Spinal cord (tissue), 10 donors: ENCODE results near the gene CCL8. TPM values are rescaled to one million over a fixed set of nuclear protein-coding genes. Genes with fewer than 3 reads are reported as not detected.

Experiments
- DNase-seq, 6 donors: peaks; one replicate each; pipeline versions ENCODE4 v3.0.0 to v3.0.0-alpha.2; 2013 to 2015; ENCODE audit warnings: low spot score in 6 of 6, low read depth in 4 of 6
- H3K27ac ChIP-seq: one replicate; pipeline ENCODE4 v1.5.1; 2013; ENCODE audit warnings: low read depth, low read length, control low read depth
- H3K27me3 ChIP-seq: one replicate; pipeline ENCODE4 v1.6.1; 2013; ENCODE audit warnings: low read length; ENCODE audit not compliant: control insufficient read depth, insufficient read depth
- H3K36me3 ChIP-seq: one replicate; pipeline ENCODE4 v1.6.1; 2013; ENCODE audit warnings: low read length; ENCODE audit not compliant: control insufficient read depth, insufficient read depth
- H3K4me1 ChIP-seq: one replicate; pipeline ENCODE4 v1.6.1; 2013; ENCODE audit warnings: low read length; ENCODE audit not compliant: control insufficient read depth, insufficient read depth
- H3K4me3 ChIP-seq: one replicate; pipeline ENCODE4 v1.5.1; 2013; ENCODE audit warnings: low read depth, low read length, control low read depth
- H3K9me3 ChIP-seq: one replicate; pipeline ENCODE4 v1.6.1; 2013; ENCODE audit warnings: low read length; ENCODE audit not compliant: control insufficient read depth, insufficient read depth
- WGBS: methylation state at CpG from one replicate; pipeline ENCODE4 v1.1.5; 2013; ENCODE audit warnings: missing lambda C conversion rate; ENCODE audit not compliant: insufficient coverage; 5-methylcytosine and 5-hydroxymethylcytosine counted together
- polyA plus RNA-seq, 2 donors: library from polyadenylated mRNA; unstranded; fragments of 120-200 nt; gene quantifications; one replicate each; pipeline ENCODE4 v1.2.1, GENCODE V29; 2013; ENCODE audit not compliant: insufficient read length in 2 of 2
- total RNA-seq, 2 donors: library from RNA; depleted of rRNA in 1 of 2; stranded (reverse); fragments of 120-200 nt in 1 of 2; fragments of >200 nt in 1 of 2; gene quantifications; one replicate each; pipeline versions ENCODE4 v1.2.3 to v1.2.4, GENCODE V29; 2013 to 2014
- donor health status: healthy.

The CCL8 gene
- total and polyA plus RNA-seq, 4 donors, result 0.72 to 0.89 TPM; not detected in 2

DNA sequence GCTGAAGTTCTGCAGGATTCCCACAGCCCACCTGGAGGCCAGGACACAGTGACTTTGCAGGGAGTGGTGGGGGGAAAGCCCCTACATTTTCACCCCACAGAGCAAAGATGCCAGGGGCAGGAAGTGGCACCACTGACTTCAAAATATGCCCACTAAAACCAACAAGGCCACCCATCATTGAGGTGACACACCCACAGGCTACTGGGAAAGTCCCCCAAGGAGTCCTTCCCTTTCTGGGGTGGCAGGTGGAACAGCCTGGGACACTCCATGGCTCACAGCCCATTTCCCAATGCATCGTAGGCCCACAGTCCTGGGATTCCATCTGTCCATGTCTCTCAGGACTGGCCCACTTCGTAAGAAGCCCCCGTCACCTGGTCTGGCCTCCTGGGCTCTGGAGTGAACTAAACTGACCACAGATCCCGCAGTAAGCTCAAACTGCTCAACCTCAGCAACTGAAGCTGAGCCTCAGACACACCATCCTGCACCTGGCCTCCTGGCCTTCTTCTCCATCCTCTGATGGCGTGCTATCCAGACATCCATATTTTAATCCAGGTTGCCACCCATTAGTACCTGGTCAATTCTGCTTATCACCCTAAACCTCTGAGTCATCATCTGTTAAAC, 51.3 kb downstream of the CCL8 start:
- no peaks in the 10 kb centered on the region for H3K27me3 ChIP-seq
- H3K36me3 ChIP-seq, result no peaks in the 10 kb centered on the region
- DNase-seq, result no peak
- H3K4me3 ChIP-seq, result no peak overlapping the region
- 97% methylated on average over 5 of the region's 5 CpGs for WGBS
- no peak overlapping the region for H3K27ac ChIP-seq
- no peaks in the 10 kb centered on the region for H3K9me3 ChIP-seq
- no peaks in the 10 kb centered on the region for H3K4me1 ChIP-seq

DNA sequence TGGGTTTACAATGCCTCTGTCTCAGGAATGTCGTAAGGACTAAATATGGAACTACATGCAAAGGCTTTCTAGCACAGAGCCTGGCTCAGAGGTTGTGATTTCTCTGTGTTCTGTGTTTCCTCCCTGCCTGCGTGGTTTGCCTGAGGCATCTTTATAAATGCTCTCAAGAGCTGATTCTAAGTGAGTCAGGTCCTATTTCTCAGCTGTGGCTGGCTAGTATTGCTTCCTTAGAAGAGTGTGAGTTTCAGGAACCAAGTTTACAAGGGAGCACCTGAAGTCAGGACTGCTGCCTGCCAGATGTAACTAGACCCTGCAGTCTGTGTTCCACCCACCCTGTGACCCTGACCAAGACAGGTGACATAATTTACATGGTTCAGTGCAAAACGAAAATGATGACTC, 51.8 kb downstream of the CCL8 start:
- Histone ChIP-seq H3K27me3 (no peaks in the 10 kb centered on the region), H3K9me3 (no peaks in the 10 kb centered on the region), H3K36me3 (no peaks in the 10 kb centered on the region), H3K27ac (no peak overlapping the region), H3K4me3 (no peak overlapping the region), H3K4me1 (no peaks in the 10 kb centered on the region)
- DNase-seq, result peak in 1 of 6 donors; percentile 17
- WGBS, result 76% methylated on average over 3 of the region's 3 CpGs

Other genes with a start within 250 kb of the CCL8 start
- gene CCL2, start 64.2 kb upstream of the CCL8 start, total RNA-seq, result 10 to 100 TPM; 15.6 to 37.1 TPM
- 1 to 10 TPM; 7.7 to 9.1 TPM for gene CCL2, start 64.2 kb upstream of the CCL8 start, polyA plus RNA-seq
- not detected for gene CCL7, start 49.2 kb upstream of the CCL8 start, total RNA-seq
- gene CCL7, start 49.2 kb upstream of the CCL8 start, polyA plus RNA-seq, result not detected
- gene CCL11, start 33.7 kb upstream of the CCL8 start, total RNA-seq, result not detected
- gene CCL11, start 33.7 kb upstream of the CCL8 start, polyA plus RNA-seq, result not detected
- 1 to 10 TPM; 1.5 to 2.5 TPM for gene CCL13, start 37.0 kb downstream of the CCL8 start, total RNA-seq
- under 1 TPM in 1 of 2 donors, not detected in 1; 0.38 TPM for gene CCL13, start 37.0 kb downstream of the CCL8 start, polyA plus RNA-seq
- gene CCL1, start 43.8 kb downstream of the CCL8 start, total RNA-seq, result not detected
- gene CCL1, start 43.8 kb downstream of the CCL8 start, polyA plus RNA-seq, result not detected